HG03575 (cell line): ENCODE results near the gene DPCD.

Experiments
- ATAC-seq: cut with Tn5 transposase; IDR thresholded peaks from one replicate; pipeline ENCODE4 v1.9.1; 2021; ENCODE audit not compliant: unreplicated experiment, insufficient number of reproducible peaks, low FRiP score; ENCODE audit errors: extremely low read depth

Gene DPCD

GRCh38 chr10:101587725-101588653, at the start of gene DPCD, which contains the start of gene POLL:
Gene DPCD, plus strand, starts transcription at chr10:101588321. Its CDS starts 16 bp downstream, at chr10:101588337.
Gene POLL, minus strand, starts transcription at chr10:101588257. Its CDS starts 897 bp downstream, at chr10:101587360.
- ATAC-seq: no peak

- ATAC-seq: no peak
Observed at GRCh38 chr10:101538446-101538845, 49.7 kb upstream of the DPCD start.

GRCh38 chr10:101545898-101546297, 42.2 kb upstream of the DPCD start:
- no peak for ATAC-seq

- no peak for ATAC-seq
Observed at GRCh38 chr10:101550965-101551364, 37.2 kb upstream of the DPCD start.

- no peak for ATAC-seq
Observed at GRCh38 chr10:101552442-101552841, 35.7 kb upstream of the DPCD start.

GRCh38 chr10:101557541-101557940, 30.6 kb upstream of the DPCD start:
- ATAC-seq: no peak

- no peak for ATAC-seq
Observed at GRCh38 chr10:101558204-101558603, 29.9 kb upstream of the DPCD start.

GRCh38 chr10:101558671-101559595, 29.2 kb upstream of the DPCD start:
- no peak for ATAC-seq

GRCh38 chr10:101559596-101560297, 28.4 kb upstream of the DPCD start:
- ATAC-seq: no peak

GRCh38 chr10:101560298-101561067, 27.6 kb upstream of the DPCD start:
- no peak for ATAC-seq

- ATAC-seq: no peak
Observed at GRCh38 chr10:101561068-101561915, 26.8 kb upstream of the DPCD start.

GRCh38 chr10:101562231-101562630, 25.9 kb upstream of the DPCD start:
- ATAC-seq: no peak

GRCh38 chr10:101563007-101563406, 25.1 kb upstream of the DPCD start:
- no peak for ATAC-seq

- no peak for ATAC-seq
Observed at GRCh38 chr10:101563497-101564040, 24.6 kb upstream of the DPCD start.

- no peak for ATAC-seq
Observed at GRCh38 chr10:101564490-101564991, 23.6 kb upstream of the DPCD start.

- no peak for ATAC-seq
Observed at GRCh38 chr10:101565370-101565900, 22.7 kb upstream of the DPCD start.

- no peak for ATAC-seq
Observed at GRCh38 chr10:101565936-101566332, 22.2 kb upstream of the DPCD start.
